HG03521 (cell line): ENCODE results near the gene FANK1.

Source experiments
- ATAC-seq: cut with Tn5 transposase; IDR thresholded peaks from one replicate; pipeline ENCODE4 v1.9.1; 2021; ENCODE audit warnings: mild to moderate bottlenecking, moderate library complexity; ENCODE audit not compliant: unreplicated experiment

Gene FANK1, protein sequence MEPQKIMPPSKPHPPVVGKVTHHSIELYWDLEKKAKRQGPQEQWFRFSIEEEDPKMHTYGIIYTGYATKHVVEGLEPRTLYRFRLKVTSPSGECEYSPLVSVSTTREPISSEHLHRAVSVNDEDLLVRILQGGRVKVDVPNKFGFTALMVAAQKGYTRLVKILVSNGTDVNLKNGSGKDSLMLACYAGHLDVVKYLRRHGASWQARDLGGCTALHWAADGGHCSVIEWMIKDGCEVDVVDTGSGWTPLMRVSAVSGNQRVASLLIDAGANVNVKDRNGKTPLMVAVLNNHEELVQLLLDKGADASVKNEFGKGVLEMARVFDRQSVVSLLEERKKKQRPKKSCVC

GRCh38 chr10:125896088-125896934 is at the start of gene FANK1:
Gene FANK1 (plus strand): TSS chr10:125896564. CDS start chr10:125896643, 79 bp downstream.
- ATAC-seq, result peak; percentile 79

DNA sequence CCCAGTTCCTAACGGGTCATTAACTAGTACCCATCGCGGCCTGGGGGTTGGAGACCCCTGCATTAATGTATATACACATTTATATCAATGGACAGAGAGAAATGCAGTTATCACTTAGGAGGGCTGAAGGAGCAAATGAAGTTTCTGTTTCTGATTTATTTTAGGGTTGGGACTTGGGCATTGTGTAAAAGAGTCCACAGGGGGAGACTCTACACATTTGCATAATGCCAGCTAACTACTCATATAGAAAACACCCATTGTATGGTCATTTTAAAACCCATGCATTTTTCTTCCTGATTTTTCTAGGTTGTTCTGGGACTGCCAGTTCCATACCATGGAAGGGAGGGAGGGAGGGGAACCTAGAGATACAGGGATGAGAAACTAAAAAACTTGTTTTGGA is 49.5 kb upstream of the FANK1 start:
- no peak for ATAC-seq

DNA sequence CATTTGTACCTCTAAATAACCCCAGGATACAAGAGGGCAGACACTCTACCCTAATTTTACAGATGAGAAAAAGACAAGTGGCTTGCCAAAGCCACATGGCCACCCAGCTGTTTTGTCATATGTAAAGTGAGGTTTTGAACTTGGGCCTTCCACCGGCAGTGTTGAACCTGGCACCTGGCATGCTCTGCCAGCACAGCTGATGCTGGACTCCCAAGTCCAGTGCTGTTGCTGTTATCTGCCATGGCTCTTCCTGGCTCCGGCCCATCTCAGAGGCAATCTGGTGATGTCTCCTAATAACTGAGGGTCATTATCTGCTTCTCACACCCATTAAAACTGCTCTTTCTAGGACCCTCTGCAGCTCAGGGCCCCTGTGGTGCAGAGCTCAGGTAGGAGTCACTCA is 48.0 kb upstream of the FANK1 start:
- no peak for ATAC-seq

DNA sequence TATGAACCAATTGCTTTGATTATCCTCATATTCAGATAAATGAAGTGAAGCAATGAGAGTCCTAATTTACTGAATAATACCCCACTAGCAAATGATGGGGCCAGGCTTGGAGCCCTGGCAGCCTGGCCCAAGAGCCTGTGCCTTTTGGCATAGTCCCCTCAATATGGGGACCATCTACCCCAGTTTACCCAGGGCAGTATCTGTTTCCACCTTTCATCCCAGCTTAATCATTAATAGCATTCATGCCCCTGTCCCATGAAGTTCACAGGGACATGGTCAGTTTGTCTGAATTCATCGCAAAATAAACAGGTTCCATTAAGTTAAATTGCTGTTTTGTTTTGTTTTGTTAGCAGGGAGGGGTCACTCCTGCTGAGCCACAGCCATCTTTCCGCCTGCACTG is 47.5 kb upstream of the FANK1 start:
- no peak for ATAC-seq

- ATAC-seq, result no peak
Measured at GRCh38 chr10:125849448-125849847, 46.9 kb upstream of the FANK1 start.

DNA sequence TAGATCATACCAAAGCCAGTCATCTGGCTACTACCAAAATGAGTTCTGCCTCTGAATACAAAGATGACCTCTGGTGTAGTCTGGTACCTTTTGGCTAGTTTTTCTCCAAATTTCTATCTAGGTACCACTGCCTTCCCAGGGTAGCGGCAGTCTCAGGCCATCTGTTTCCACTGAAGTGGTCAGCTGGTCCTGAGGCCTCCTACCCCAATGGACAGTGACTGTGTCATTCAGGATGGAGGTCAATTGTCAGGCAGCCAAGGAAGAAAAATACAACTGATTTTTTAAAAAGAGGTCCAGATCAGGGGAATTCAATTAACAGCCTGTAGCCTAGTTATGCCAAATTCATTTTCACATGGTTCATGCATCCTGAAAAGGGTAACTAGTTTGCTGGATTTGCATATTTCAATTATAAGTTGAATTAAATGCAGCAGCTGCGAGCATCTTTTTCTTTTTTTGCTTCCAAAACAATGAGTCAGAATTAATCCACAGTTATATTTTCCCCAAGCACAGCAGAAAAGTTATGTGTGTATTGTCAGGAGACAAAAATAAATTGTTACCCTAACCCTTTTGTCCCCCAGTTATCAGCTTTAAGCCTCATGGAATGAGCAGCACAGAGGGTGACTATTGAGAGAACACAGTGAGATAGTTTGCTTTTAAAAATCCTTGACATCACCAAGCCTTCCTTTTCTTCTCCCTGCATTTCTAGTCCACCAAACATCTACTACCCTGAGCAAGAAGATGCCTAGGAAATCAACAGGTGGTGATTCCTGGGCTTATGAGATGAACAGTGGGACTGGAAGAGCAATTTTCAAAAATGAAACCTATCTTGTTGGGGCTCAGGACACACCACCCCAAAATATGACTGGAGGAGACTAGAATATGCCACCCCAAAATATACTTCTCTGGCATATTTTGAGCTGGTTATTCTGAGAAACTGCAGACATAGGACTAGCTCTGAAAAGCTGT is 45.3 kb upstream of the FANK1 start:
- ATAC-seq, result no peak

DNA sequence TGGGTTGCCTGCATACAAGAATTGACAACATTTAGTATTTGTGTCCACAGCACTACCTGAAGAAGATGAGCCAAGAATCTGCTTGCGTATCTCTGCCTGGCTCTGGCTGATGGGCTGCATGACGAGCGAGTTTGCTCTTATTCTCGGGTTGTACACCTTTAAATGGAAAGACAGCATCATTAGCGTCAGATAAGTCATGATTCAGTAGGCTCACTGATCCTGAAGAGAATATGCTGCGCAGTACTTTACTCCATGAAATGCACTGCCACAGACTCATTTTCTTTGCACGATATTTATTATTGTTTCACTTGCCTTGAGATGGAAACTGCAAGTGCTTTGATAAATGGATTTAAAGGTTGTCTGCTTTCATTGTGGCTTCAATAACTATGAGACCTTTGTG is 43.9 kb upstream of the FANK1 start:
- no peak for ATAC-seq

DNA sequence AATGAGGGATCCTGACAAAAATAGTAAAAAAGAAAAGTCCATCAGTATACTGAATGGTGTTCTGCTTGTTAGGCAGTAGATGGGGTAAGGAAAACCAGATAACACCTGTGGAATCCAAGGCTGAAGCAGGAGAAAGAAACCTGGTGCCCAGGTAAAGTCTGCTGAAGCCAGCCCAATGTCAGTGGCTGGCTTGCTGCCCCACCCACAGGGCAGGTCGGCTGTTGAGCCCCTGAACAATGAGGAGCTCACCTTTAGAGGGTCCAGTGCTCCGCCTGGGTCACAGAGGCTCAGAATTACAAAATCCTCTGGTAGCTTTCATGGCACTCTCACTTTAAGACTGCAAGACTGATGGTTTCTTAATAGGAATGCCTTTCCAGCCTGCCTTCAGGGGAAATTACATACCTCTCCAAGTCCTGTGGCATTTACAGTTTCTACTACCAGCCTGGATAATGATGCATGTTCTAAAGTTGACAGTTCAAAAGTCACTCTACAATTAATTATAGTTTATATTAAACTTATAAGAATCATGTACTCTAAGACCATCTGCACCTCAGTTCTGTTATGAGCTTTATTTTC is 39.1 kb upstream of the FANK1 start:
- no peak for ATAC-seq

DNA sequence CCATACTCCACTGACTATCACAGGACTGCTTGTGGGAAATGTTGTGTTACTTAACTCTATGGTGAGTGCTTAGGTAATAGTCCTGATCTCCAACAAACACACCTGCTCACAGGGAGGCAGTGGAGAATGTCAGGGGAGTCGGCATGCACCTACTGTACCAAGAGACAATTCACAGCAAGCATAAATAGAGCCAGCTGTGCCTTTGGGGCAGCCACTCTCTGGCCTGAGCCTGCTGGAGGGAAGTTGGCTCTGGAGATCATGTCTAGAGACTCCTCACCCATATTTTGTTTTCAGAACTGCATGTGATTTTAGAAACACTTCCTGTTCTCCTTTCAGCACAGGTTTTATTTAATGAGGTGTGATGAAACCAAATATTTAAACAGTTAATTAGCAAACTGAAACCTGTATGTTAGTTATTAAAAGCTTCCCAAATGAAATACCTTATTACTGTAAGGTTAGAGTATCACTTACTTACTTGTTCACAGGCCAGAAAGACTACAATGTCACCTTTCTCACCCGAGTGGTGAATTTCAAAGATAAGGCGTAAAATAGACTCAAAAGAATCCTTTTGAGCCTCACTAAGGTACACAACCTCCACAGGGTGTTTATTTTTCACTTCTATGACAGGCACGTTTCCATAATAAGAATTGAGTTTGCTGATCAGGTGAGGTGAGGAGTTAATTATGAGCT is 37.1 kb upstream of the FANK1 start:
- no peak for ATAC-seq

DNA sequence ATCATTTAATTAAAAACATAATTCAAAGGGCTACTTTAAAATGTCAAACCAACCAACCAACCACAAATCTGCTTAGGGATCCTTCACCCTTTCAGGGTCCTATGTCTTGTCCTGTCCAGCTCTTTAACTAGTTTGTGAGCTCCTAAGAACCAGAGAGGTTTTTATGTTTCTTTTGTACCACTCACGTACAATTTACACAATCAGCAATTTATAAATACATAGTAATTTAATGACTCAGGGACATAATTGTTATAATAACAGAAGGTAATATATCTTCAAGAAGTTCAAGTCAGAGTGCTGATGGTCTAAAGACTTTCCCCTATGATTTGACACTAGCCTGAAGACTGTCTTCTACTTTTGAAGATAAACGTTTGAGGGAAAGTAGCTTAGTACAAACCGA is 31.2 kb upstream of the FANK1 start:
- ATAC-seq, result no peak

DNA sequence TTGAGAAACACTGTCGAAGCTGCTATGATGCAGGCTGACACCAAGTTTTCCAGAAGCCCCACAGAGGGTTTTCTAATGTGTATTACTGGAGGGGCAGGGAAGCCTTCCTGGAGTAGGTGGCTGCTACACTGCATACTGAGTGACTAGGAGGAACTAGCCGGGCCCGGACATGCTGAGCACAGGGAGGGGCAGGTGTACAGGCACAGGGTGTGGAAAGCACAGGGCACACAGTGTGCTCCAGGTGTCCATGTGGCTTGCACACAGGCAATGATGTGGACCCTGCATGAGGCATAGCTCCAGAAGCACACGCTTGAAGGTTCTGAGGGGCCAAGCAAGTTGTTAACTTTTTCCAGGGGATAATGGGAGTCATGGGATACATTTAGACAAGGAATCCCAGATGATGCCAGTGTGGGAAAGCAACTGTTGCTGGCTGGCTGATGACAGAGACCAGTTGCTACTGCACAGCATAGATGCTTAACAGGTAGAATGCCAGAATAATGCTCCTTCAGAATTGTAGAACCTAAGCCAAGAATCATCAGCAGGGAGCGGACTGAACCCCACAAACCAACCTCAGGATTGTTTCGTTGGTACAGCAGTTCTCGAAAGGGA is 29.8 kb upstream of the FANK1 start:
- no peak for ATAC-seq

DNA sequence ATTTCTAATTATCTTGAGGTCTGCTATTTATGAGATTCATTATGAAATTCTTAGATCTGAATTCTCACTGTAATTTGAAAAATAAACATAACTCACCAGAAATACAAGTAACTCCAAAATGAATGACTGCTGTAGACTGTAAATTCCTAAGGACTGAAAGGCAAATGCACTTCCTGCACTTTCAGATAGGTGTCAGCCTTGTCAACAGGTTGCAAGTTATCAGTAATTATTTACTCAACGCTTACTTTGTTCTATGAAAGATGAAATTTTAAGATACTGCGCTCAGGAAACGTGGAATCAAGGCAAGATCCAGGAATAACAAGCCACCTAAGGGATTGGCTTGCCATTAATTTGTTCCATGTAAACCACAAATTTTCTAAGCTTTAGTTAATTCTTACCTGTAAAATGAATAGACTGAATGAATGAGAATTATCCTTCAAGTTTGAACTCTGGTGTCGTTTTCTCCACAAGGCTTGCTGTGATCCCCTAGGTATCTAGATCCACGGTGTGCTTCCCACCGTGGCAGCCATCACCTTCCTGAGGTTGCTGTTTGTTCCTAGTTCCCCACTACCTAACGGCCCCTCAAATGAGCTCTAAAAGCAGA is 27.9 kb upstream of the FANK1 start:
- peak; percentile 50 for ATAC-seq

GRCh38 chr10:125871338-125871737 is 25.0 kb upstream of the FANK1 start:
- ATAC-seq, result no peak

DNA sequence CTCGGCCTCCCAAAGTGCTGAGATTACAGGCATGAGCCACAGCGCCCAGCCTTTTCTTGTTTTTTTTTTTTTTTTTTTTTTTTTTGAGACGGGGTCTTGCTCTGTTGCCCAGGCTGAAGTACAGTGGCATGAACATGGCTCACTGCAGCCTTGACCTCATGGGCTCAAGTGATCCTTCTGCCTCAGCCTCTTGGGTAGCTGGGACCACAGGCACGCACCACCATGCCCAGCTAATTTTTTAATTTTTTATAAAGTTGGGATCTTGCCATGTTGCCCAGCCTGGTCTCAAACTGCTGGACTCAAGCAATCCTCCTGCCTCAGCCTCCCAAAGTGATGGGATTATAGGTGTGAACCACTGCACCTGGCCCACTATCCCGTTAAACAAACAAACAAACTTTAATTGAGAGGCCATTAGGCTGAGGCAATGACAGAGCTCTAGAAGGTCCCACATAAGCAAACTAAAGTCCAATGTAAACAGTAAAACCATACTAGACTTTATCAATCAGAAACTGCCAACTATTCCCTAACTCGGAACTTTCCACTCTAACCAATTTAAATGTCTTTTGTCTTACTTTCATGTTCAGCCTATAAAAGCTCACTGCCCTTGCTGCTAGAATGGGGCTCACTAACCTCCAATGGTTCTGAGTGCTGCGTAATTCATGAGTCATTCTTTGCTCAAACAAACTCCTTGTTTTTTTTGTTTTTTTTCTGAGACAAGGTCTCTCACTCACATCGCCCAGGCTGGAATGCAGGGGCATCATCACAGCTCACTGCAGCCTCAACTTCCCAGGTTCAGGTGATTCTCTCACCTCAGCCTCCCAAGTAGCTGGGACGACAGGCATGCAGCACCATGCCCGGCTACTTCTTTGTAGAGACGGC is 17.2 kb upstream of the FANK1 start:
- no peak for ATAC-seq

DNA sequence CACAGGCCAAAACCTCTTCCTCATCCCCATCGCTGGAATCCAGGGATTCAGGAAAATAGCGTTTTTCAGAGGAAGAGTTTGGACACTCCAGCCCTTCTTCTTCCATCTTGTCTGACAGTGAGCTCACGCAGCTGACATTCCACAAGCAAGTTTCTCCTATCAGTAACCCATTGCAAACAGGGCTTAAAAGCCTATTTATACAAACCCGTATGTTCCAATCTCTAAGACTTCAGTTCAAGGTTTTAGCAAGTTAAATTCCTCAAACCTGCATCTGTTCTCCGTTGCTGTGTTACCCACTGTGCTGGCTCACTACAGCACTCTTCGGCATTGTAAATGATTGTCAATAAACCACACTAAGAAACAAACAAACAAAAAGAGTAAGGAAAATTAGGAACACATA is 15.6 kb upstream of the FANK1 start:
- no peak for ATAC-seq

GRCh38 chr10:125881192-125881591 is 15.2 kb upstream of the FANK1 start, which contains the start of gene DHX32:
Gene DHX32 (minus strand): TSS chr10:125881292. CDS start chr10:125880824, 468 bp downstream.
- ATAC-seq, result no peak

- ATAC-seq, result no peak
Measured at GRCh38 chr10:125882596-125882995, 13.8 kb upstream of the FANK1 start.

- ATAC-seq, result no peak
Measured at GRCh38 chr10:125883211-125883610, 13.2 kb upstream of the FANK1 start.
